Measurements from ENCODE around the gene VWA5B2.
"Not testable (repeated sequence)": the region's sequence is repeated elsewhere in the genome, so short reads cannot be mapped to it uniquely, and the experiment has no call there.

VWA5B2 gene

DNA sequence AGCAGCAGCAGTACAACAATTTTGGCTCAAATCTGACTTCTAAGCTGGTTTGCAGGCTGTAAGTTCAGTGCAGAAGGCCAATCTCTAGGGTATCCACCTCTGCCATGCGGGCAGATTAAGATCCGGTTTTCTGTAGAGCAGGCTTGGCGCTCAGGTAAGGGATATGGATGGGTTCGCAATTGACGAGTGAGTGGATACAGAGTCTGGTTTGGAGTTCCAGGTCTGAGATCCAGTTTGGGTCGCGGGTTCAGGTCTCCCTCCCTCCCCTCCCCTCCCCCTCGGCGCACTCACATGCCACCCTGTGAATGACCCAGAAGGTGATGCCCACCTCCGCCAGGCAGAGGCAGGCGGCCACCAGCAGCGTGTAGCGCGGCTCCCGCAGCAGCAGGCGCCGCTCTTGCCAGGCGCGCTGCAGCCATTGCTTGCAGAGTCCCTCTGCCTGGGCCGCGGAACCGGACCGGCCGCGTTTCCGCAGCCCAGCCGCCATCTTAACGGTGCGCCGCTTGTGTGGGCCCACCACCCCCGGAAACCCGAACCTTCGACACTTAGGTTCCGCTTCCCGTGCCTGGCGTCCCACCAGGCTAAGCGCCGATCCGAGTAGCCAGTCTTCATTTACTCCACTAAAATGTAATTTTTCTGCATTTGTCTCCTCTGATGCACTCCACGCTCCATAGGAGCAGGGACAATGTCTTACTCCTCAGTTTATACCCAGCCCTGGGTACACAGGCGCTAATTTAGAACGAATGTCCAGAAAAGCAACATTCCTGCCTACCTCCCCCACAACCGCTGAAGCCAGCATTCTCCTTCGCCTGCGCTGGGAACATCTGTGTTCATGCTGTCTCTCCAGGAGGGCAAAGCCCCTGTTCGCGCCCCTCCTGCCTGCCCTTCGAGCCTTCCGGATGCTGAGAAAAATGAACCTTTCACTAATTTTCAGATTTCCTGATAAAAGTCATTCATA, 19.3 kb downstream of the VWA5B2 start, which contains the start of gene ALG3:
ALG3 (minus strand) TSS at position 509 of the 958 bp plus-strand sequence; CDS start at position 487, 22 bp downstream.
- peak; percentile 82 for DNase-seq

DNA sequence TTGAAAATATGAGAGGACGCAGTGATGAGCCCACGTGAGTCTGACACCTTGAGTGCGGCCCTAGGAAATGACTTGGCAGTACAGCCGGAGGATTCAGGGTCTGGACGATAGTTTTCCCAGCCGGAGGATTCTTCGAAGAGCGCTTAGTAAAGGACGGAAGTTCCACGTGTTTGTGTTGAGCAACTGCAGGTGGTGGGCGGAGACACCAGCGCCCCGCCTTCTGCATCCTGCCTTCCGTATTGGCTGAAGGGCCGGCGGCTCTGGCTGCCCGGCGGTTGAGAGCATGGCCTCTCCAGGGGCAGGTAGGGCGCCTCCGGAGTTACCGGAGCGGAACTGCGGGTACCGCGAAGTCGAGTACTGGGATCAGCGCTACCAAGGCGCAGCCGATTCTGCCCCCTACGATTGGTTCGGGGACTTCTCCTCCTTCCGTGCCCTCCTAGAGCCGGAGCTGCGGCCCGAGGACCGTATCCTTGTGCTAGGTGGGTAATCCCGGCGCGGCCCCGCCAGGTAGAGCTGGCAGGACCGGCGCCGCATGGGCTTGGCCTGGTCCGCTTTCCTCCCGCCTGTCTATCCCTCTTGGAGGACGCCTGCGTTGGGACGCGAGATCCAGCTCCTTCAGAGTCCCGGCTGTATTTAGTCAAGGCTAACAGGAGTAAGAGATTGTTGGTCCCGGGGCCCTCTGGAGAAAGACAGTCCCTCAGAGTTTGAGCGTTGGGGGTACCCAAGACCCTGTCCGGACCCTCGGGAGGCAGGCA, 20.2 kb downstream of the VWA5B2 start, which contains the start of gene EEF1AKMT4:
EEF1AKMT4 (plus strand) TSS at position 261 of the 755 bp plus-strand sequence; CDS start at position 284, 23 bp downstream.
- DNase-seq = peak; percentile 97

- peak; percentile 92 for DNase-seq
These were observed 20.9 kb downstream of the VWA5B2 start for GRCh38 chr3:184250167-184250828.

GRCh38 chr3:184255291-184256039, 26.1 kb downstream of the VWA5B2 start:
- DNase-seq = no peak

- no peak for DNase-seq
These were observed 27.9 kb downstream of the VWA5B2 start for GRCh38 chr3:184257083-184257915.

DNA sequence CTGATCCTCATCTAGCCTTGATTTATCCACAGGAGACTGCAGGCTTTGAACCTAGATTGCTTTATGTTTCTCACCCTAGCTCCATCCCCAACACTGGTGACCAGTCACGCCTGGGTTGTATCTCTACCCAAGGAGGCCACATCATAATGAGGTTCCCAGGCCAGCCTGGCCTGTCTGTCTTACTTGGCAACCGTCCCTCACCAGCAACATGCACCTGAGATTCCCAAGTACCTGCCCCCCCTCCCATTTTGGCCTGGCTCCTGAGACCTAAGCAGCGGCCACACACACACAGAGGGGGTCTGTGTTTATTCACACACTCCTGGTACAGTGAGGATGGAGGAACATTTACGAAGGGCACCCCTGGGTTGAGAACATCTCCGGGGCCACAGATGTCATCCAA, 29.5 kb downstream of the VWA5B2 start:
- no peak for DNase-seq

- no peak for DNase-seq
These were observed 30.1 kb downstream of the VWA5B2 start for GRCh38 chr3:184259396-184259877.

DNA sequence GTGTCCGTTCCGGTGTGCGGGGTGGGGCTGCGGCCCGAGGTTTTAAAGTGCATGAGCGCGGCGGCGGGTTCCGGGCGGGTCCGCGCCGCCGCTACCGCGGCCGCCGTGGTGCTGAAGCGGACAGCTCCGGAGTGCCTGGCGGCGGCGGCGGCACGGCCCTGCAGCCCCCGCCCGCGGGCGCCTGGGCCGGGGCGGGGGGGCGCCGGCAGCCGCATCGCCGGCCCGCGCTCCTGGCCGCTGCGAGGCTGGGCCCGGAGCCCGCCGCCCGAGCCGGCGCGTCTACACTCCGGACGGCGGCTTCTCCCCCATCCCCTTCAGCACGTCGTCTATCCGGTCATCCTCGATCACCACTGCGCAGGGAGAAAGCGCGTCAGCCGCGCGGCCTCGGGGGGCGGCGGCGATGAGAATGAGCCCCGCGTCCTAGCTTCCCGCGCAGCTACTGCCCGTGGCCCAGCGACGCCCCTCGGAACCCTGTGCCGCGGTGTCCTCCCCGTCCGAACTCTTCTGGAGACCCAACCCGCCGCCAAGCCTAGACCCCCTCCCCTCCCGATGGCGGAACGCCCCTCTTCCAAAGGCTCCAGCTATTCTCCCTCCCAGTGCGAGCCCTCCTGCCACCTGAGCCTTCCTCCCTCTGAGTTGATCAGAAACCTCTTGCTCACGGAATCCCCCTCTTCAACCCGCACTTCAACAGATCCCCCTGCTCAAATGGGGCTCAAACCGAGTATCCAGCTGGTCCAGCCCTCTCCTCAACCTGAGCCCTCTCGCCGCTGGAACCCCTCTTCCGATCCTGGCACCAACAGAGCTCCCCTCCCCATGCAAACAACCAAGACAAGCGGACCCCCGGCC, 30.7 kb downstream of the VWA5B2 start:
- DNase-seq = peak; percentile 12

- no peak for DNase-seq
These were observed 31.4 kb downstream of the VWA5B2 start for GRCh38 chr3:184260724-184261269.

DNA sequence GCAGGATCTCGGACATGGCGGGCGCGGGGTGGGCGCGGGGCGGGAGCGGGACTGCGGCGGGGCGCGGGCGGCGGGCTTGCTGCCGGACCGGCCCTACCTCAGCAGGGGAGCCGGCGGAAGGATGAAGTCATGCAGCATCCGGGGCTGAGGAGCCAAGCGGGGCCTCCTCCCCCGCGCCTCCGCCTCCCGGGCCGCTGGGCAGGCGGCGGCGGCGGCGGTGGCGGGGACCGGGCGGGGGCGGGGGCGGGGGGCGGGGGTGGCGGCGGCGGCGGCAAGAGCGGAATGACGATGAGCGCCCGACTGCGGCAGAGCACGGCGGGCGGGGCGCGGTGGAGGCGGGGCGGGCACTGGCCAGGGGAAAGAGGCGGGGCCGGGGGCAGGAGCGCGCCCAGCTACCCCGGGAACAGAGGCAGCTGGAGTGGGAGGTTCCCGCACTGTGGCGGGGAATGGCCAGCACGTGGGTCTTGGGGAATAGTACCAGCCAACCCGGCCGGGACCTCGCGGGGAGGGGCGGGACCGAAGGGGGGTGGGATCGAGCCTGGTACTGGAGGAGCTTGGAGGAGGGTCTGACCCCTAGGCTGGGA, 32.0 kb downstream of the VWA5B2 start, which contains the start of gene CAMK2N2:
CAMK2N2 (minus strand) TSS at position 284 of the 584 bp plus-strand sequence; CDS start at position 16, 268 bp downstream.
- peak; percentile 39 for DNase-seq

GRCh38 chr3:184261854-184262763, 32.7 kb downstream of the VWA5B2 start:
- DNase-seq = peak; percentile 7

GRCh38 chr3:184262764-184263179, 33.4 kb downstream of the VWA5B2 start:
- no peak for DNase-seq

DNA sequence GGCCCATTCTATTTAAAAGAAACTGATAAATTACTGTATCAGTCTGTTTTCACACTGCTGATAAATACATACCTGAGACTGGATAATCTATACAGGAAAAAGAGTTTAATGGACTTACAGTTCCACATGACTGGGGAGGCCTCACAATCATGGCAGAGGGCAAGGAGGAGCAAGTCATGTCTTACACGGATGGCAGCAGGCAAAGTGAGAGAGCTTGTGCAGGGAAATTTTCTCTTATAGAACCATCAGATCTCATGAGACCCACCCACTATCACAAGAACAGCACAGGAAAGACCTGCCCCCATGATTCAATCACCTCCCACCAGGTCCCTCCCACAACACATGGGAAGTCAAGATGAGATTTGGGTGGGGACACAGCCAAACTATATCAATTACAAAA, 37.9 kb downstream of the VWA5B2 start:
- not testable (repeated sequence) for DNase-seq

DNA sequence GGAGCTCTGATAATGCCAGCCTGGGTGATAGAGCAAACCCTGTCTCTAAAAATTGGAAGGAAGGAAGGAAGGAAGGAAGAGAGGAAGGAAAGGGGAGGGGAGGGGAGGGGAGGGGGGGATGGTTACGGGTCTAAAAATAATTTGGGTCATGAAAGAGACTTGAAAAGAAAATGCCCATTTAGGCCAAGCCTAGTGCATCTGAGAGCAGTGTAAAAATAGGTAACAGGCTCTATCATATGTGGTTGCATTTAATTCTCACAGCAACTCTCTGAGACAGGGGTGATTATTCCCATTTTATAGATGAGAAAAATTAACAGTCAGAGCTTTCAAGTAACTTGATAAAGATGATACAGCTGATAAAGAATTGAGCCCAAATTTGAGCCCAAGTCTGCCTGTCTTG, 42.9 kb downstream of the VWA5B2 start:
- no peak for DNase-seq

DNA sequence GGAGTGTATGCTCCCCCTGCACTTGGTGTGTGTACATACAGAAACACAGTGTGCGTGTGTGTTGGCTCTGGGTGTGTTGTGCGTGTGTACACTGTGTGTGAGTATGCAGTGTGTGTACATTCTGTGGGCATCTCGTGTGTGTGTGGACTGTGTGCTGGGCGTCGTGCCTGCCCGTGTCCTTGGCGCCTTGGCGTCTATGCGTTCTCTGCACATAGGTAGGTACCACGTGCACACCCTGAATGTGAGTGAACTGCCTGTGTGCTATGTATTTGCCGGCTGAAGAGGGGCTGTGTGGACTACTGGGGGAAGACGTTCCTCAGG, 46.0 kb downstream of the VWA5B2 start:
- no peak for DNase-seq

DNA sequence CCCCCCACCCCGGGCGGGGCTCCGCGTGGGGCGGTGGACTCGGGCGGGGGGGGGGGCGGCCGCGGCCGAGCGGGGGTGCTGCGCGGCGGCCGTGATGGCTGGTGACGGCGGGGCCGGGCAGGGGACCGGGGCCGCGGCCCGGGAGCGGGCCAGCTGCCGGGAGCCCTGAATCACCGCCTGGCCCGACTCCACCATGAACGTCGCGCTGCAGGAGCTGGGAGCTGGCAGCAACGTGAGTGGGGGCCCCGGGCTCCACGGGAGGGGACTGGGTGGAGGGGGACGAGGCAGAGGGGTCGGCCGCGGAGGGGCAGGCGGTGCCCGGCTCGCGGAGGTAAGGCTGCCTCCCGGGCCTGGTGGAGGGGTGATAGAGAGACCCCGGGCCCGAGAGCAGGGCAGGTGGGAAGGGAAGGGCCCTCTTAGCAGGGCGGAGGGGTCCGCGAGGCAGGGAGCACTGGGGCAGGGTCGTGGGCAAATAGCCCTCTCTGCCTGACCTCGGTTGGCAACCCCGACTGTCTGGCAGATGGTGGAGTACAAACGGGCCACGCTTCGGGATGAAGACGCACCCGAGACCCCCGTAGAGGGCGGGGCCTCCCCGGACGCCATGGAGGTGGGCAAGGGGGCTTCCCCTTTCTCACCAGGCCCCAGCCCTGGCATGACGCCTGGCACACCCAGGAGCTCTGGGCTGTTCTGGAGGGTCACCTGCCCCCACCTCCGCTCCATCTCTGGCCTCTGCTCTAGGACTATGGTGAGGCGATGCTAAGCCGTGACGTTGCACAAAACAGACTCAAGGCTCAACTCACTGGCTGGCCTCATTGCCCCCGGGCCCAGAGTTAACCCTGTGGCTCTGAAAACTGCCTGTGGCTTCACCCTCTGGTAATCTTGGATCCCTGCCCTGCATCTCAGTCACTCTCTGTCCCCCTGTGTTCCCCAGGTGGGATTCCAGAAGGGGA, 46.9 kb downstream of the VWA5B2 start, which contains the start of gene ECE2:
ECE2 (plus strand) TSS at position 62 of the 950 bp plus-strand sequence; CDS start at position 194, 132 bp downstream.
- no peak for DNase-seq

GRCh38 chr3:184277366-184277765, 48.0 kb downstream of the VWA5B2 start:
- no peak for DNase-seq
